ENCODE data around the gene SH2D3A. TPM values are rescaled to one million over a fixed set of nuclear protein-coding genes. Genes with fewer than 3 reads are reported as not detected.
"Not testable (repeated sequence)": the region's sequence is repeated elsewhere in the genome, so short reads cannot be mapped to it uniquely, and the experiment has no call there.

SH2D3A gene
- total RNA-seq, 1 experiment from 2014 or later: 0.18 TPM

DNA sequence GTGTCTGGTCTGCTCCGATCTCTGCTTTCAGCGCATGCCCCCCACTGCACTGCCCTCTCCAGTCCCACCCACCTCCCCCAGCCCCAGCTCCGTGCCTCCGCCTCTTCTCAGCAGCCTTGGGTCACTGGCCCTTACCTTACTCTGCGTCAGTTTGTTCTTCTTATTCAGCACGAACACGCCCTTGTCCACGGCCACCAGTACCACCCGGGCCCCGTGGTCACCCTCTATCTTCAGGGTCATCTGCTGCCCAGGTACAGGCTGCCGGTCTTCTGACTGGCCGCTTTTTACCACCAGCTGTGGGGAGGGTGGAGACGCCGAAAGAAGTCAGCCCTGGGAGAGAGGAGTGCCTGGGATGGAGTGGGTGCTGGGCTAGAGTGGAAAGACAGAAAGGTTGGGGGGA is 57.7 kb downstream of the SH2D3A start:
- no peak for DNase-seq (ENCODE audit: low read depth)

DNA sequence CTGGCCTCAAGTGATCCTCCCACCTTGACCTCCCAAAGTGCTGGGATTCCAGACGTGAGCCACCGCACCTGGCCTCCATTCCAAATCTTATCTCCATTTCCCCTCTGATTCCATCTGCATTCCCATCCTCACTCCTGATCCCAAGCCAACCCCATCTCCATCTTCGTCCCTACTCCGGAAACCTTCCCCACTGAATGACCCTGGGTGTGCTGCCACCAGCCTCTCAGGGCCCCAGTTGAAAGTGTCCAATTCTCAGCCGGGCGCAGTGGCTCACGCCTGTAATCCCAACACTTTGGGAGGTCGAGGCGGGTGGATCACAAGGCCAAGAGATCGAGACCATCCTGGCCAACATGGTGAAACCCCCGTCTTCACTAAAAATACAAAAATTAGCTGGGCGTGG is 58.3 kb downstream of the SH2D3A start:
- not testable (repeated sequence) for DNase-seq (ENCODE audit: low read depth)

DNA sequence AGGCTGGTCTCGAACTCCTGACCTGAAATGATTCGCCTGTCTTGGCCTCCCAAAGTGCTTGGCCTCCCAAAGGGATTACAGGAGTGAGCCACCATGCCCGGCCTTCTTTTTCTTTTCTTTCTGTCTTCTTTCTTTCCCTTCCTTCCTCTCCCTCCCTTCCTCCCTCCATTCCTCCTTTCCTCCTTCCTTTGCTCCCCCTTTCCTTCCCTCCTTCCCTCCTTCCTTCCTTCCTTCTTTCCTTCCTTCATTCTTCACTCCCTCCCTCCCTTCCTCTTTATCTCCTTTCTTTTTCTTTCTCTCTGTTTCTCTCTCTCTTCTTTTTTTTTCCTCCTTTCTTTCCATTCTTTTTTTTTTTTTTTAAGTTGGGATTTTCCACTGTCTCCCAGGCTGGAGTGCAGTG is 58.9 kb downstream of the SH2D3A start:
- no peak for DNase-seq (ENCODE audit: low read depth)

DNA sequence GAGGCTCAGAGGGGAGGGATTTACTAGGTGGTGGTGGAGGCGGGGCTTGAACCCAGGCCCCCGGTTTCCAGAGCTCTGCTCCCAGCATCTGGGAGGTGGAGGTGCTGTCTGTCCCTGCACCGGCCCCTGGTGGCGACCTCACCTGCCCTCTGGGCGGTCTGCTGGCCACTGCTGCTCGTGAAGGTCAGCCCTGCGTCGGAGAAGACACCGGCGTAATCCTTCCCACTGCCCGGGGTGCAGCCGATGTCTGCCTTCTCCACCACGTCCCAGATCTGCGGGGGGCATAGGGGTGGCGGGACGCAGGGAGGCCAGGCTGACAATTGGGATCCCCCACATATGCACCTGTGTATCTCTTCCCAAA is 59.6 kb downstream of the SH2D3A start:
- no peak for DNase-seq (ENCODE audit: low read depth)

DNA sequence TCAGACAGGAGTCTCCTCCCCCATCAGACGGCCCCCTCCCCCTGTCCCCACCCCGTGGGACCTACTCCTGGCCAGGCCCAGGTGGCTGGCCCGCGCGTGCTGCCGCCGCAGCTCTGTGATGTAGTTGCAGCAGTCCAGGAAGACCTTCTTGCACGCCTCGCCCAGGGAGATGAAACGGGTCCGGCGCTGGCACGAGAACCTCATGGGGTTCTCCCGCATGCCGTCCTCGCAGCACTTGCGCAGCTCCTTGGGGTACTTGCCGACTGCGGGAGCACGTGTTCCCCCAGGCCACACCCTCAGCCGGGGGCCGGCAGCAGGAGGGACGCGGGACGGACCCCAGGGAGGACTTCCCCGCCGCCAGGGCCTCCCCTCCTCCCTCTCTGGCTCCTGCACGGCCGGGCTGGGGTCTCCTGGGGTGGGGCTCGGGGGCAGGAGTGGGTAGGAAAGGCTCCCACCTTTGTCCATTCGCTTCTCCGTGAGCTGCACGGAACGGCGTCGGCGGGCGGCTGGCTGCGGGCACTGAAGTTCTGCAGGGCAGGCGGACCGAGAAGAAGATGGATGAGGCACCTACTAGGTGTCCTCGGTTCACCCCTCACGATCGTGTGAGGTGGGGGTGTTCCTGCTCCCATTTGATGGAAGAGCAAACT is 60.1 kb downstream of the SH2D3A start:
- no peak for DNase-seq (ENCODE audit: low read depth)

DNA sequence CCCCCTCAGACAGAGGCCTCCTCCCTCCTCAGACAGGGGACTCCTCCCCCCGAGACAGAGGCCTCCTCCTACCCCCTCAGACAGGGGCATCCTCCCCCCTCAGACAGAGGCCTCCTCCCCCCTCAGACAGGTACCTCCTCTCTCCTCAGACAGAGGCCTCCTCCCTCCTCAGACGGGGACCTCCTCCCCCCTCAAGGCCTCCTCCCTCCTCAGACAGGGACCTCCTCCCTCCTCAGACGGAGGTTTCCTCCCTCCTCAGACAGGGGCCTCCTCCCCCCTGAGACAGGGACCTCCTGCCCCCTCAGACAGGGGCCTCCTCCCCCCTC is 60.6 kb downstream of the SH2D3A start:
- no peak for DNase-seq (ENCODE audit: low read depth)

DNA sequence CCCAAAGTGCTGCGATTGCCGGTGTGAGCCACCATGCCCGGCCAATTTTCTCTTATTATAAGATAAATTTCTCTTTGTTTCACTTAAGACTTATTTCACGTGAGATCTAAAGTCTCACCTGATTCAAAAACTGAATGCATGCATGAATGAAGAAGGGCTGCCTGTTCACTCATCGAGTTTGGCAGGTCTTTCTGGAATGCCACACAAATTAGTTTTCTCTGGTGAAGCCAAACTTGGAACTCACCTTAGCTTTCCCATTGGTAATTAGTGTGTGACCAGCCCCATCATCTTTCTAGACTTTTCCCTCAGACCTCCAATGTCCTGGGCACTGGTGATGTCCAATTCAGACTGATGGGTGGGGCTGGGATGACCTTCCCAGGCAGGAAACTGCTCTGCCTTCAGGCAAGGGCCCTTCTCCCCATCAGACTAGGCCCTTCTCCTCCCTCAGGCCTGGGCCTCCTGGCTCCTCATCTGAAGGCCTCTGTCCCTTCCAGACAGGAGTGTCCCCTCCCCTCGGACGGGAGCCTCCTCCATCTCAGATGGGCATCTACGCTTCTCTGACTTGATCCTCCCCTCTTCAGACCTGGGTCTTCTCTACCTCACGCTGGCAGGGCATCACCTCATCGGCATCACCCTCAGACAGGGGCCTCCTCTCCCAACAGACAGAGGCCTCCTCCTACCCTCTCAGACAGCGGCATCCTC is 61.2 kb downstream of the SH2D3A start:
- DNase-seq (ENCODE audit: low read depth): no peak

Other genes with a start within 250 kb of the SH2D3A start
- 35.7 and 45.9 TPM in 2 replicates for gene TNFSF9, start 236.4 kb downstream of the SH2D3A start, total RNA-seq (2014; rRNA removed; shearing (Covaris generic))
- gene CD70, start 176.3 kb downstream of the SH2D3A start, total RNA-seq (2014; rRNA removed; shearing (Covaris generic)): 136 and 156 TPM in 2 replicates
- not detected in 2 replicates for gene TNFSF14, start 97.3 kb downstream of the SH2D3A start, total RNA-seq (2014; rRNA removed; shearing (Covaris generic))
- 0.07 and 0.14 TPM in 2 replicates for gene C3, start 46.8 kb downstream of the SH2D3A start, total RNA-seq (2014; rRNA removed; shearing (Covaris generic))
- 23.5 and 25.5 TPM in 2 replicates for gene GPR108, start 29.9 kb downstream of the SH2D3A start, total RNA-seq (2014; rRNA removed; shearing (Covaris generic))
- 34.1 and 38.7 TPM in 2 replicates for gene TRIP10, start 27.8 kb downstream of the SH2D3A start, total RNA-seq (2014; rRNA removed; shearing (Covaris generic))
- gene VAV1, start 5.3 kb upstream of the SH2D3A start, total RNA-seq (2014; rRNA removed; shearing (Covaris generic)): not detected in 2 replicates
- 0.20 and 0.26 TPM in 2 replicates for gene ADGRE1, start 120.1 kb upstream of the SH2D3A start, total RNA-seq (2014; rRNA removed; shearing (Covaris generic))